H1 (cell line): Measurements from ENCODE around the gene MYOCD.

ENCODE experiments used
- BACH1 ChIP-seq: IDR thresholded peaks from 2 replicates; pipeline ENCODE4 v1.6.1; 2012; ENCODE audit warnings: low read length, improper control_type of control experiment
- BRCA1 ChIP-seq: IDR thresholded peaks from 2 replicates; pipeline ENCODE4 v1.6.1; 2012; ENCODE audit warnings: low read depth, low read length, improper control_type of control experiment
- CTCF ChIP-seq, 3 experiments: IDR thresholded peaks; 1 replicate in 2 of 3; 2 replicates in 1 of 3; pipeline versions ENCODE4 v1.5.1 to v1.6.1; 2011; ENCODE audit warnings: low read length in 3 of 3, mild to moderate bottlenecking in 3 of 3, inconsistent platforms in 2 of 3, low read depth in 1 of 3, moderate library complexity in 1 of 3; ENCODE audit not compliant: insufficient read depth in 1 of 3; ENCODE audit errors: control extremely low read depth in 1 of 3
- E2F6 ChIP-seq: IDR thresholded peaks from 2 replicates; pipeline ENCODE4 v1.6.1; 2012; ENCODE audit warnings: inconsistent platforms
- EP300 ChIP-seq, 2 experiments: IDR thresholded peaks; 1 replicate in 1 of 2; 2 replicates in 1 of 2; pipeline ENCODE4 v1.6.1; 2011 to 2012; ENCODE audit warnings: low read depth in 2 of 2, low read length in 2 of 2, mild to moderate bottlenecking in 2 of 2, borderline replicate concordance in 1 of 2, inconsistent platforms in 1 of 2, moderate library complexity in 1 of 2
- POLR2A ChIP-seq, 2 experiments: IDR thresholded peaks; 1 replicate in 1 of 2; 2 replicates in 1 of 2; pipeline ENCODE4 v1.6.1; 2011; ENCODE audit warnings: low read depth in 2 of 2, low read length in 2 of 2, mild to moderate bottlenecking in 2 of 2; ENCODE audit errors: control extremely low read depth in 1 of 2
- POLR2AphosphoS5 ChIP-seq: IDR thresholded peaks from 2 replicates; pipeline ENCODE4 v1.6.1; 2011; ENCODE audit warnings: low read depth, low read length
- SAP30 ChIP-seq: fragments of 300-600 bp; sonication (generic); IDR thresholded peaks from 2 replicates; pipeline ENCODE4 v1.7.1; 2012; ENCODE audit warnings: low read length, moderate library complexity, mild to moderate bottlenecking, inconsistent platforms; ENCODE audit not compliant: insufficient read depth, insufficient replicate concordance
- USF2 ChIP-seq: IDR thresholded peaks from 2 replicates; pipeline ENCODE4 v1.6.1; 2011; ENCODE audit warnings: low read length, improper control_type of control experiment

- no peak for TF ChIP-seq CTCF (IDR thresholded peaks at IDR 0.05; ENCODE audit: control extremely low read depth in 1 of 3, insufficient read depth in 1 of 3, low read depth in 1 of 3, low read length in 3 of 3)
- no peak for TF ChIP-seq USF2
- TF ChIP-seq BRCA1: no peak
- no peak for TF ChIP-seq E2F6
- TF ChIP-seq EP300 (IDR thresholded peaks at IDR 0.05; ENCODE audit: borderline replicate concordance in 1 of 2, low read depth in 2 of 2, low read length in 2 of 2): no peak
- no peak for TF ChIP-seq POLR2A (IDR thresholded peaks at IDR 0.05; ENCODE audit: control extremely low read depth in 1 of 2, low read depth in 2 of 2, low read length in 2 of 2)
- no peak for TF ChIP-seq SAP30
- TF ChIP-seq POLR2AphosphoS5: no peak
- no peak for TF ChIP-seq BACH1
These were observed 43.0 kb upstream of the MYOCD start for GRCh38 chr17:12622726-12623125.
